HG03159 (cell line): Measurements from ENCODE around the gene MSRB2.
"Not testable (repeated sequence)": the region's sequence is repeated elsewhere in the genome, so short reads cannot be mapped to it uniquely, and the experiment has no call there.

Experiments
- ATAC-seq: cut with Tn5 transposase; IDR thresholded peaks from one replicate; pipeline ENCODE4 v1.9.1; 2021; ENCODE audit warnings: mild to moderate bottlenecking, moderate library complexity; ENCODE audit not compliant: unreplicated experiment

MSRB2 gene

DNA sequence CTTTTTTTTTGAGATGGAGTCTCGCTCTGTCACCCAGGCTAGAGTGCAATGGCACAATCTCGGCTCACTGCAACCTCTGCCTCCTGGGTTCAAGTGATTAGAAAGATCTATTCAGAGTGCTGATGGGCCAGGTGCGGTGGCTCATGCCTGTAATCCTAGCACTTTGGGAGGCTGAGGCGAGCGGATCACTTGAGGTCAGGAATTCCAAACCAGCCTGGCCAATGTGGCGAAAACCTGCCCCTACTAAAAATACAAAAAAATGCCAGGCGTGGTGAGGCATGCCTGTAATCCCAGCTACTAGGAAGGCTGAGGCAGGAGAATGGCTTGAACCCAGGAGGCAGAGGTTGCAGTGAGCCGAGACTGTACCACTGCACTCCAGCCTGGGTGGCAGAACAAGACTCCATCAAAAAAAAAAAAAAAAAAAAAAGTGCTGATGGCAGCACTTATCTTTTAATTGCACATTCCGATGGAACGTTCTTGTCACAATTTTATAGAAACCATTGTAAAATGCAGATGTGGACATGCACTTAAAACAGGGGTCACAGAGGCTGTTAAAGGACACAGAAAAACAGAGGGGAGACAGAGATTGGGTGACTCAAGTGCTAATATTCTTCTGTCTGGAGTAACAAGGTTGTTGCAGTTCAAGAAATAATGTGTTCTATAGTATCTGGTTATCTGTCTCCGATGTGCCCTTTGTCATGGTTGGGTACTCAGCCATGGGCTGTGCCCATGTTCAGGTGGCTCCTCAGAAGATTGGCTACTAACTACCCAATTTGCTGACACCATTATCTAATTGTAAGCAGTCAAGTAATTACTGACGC lies 25.1 kb upstream of the MSRB2 start:
- not testable (repeated sequence) for ATAC-seq

DNA sequence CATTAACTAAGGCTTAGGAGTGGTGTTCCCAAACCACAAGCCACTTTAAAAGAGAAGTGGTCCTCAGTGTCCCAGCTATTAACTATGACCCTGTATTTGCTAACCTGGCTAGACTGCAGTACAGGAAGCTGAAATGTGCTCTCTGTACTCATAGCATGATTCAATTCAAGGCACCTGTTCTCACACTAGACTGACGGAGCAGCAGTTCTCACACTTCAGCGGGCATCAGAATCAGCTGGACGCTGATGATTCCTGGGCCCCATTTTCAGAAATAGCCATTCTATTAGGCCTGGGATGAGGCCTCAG lies 24.5 kb upstream of the MSRB2 start:
- no peak for ATAC-seq

- ATAC-seq: not testable (repeated sequence)
Observed at GRCh38 chr10:23072593-23072992, 22.8 kb upstream of the MSRB2 start.

DNA sequence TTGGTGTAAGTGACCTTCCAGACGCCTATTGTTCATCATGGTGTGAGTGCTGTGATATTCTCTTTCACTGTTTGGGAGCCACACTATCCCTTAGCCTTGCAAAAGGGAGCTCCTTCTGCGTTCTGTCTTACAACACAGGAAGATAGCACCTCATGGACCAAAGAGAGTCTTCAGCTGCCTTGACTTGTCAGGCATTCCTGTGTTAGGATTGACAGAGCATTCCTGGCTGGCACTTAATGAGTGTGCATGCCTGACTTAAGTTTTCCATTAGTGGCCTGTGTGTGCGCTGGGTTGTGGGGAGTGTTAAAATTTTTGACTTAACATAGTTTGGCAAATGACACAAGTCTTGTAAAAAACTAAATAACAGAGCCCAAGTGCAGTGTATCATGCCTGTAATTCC lies 21.9 kb upstream of the MSRB2 start:
- ATAC-seq: no peak

GRCh38 chr10:23075672-23076071 lies 19.7 kb upstream of the MSRB2 start:
- ATAC-seq: no peak

DNA sequence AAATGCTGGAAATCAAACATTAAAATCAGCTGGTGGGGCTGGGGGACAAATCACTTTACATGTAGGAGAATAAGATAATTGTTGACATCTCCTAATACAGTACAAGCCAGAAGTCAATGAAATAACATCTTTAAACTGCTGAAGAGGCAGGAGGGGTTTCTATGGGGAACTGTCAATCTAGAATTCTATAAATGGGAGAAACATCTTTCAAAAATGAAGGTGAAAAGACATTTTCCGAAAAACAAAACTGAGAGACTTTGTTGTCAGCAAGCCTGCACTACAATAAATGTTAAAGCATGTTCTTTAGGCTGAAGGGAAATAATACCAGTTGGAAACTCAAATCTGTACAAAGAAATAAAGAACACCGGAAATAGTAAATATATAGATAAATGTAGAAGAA lies 17.3 kb upstream of the MSRB2 start:
- ATAC-seq: no peak

DNA sequence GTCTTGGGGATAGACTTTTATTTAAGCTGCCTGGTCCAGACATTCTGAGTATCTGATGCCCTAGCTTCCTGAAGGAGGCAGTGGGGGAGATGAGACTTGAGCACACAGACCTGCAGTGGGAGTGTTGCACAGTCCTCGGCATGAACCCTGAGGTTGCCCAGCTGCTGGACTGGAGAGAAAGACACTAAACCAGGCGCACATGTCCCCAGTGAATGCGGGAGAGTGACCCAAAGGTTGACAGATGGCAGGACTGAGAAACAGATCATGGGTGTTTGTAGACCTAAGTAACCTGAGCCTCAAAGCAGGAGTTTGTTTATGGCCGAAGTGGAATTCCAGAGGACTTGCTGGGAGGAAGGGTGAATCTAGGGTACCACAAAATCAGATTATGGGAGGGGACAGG lies 15.7 kb upstream of the MSRB2 start:
- no peak for ATAC-seq

- ATAC-seq: no peak
Observed at GRCh38 chr10:23080262-23080661, 15.1 kb upstream of the MSRB2 start.

GRCh38 chr10:23081221-23081750 lies 14.1 kb upstream of the MSRB2 start:
- ATAC-seq: no peak

DNA sequence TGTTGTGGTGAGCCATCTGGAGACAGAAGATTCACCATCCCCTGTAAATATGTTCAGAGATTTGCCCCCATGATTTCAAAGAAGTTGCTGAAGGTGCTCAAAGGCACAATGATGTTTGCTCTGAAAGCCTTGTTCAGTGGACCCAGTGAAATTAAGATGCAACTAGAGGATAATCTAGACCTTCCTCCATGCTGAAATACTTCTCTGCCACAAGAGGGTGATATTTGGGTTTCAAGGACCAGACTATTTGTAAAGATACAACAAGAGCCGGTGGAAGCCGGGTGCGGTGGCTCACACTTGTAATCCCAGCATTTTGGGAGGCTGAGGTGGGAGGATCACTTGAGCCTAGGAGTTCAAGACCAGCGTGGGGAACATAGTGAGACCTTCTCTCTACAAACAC lies 13.5 kb upstream of the MSRB2 start:
- no peak for ATAC-seq

DNA sequence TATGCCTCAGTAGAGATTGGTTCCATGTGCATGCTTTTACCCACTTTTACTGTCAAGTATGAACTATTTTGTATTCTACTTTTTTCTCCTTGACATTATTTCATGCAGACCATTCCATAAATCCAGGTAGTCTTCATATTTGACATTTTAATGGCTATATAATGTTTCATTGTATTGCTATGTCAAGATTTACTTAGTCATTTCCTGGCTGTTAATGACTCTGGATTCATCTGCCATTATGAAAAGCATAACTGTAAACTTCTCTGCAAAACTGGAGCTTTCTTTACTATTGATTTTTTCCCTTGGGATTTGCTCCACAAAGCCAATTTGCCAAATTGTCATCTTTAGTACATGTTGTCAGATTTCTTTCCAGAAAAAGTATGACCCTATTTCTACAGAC lies 6.8 kb upstream of the MSRB2 start:
- ATAC-seq: no peak

- no peak for ATAC-seq
Observed at GRCh38 chr10:23094786-23095403, 484 bp upstream of the MSRB2 start.

DNA sequence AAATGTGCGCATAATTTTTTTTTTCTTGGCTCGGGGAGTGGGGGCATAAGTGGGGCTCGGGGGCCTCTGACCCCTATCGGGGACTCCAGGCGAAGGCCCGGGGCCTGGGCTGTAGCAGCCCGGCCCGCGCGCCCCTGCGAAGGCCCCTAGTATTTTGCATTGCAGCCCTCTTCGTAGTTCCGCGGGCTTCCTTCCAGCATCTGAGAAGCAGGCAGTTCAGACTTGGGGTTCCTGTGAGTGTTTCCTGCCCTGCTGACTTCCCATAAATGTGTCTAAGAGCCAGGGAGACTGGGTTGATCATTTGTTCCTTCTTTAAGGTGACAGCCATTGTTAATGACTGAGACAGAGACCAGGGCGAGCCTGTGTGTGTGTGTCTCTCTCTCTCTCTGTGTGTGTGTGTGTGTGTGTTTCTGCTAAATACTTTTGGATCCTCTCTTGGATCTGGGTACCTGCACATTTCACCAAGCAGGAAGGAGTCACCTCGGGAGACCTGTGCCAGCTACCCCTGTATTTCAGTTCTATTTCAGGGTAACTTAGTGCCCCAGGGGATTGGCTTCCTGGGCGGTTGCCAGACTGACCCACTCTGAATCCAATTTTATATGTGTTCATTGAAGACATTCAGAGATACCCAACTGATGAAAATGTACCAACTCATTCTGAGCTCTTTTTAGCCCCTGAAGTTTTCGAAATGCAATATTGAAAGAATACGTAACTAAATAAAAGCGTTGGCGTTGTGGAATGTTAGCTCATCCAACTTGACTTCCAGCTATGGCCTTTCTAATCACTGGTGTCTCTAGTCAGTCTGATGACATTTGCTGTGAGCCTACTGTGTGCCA lies 805 bp downstream of the MSRB2 start:
- peak; percentile 63 for ATAC-seq

DNA sequence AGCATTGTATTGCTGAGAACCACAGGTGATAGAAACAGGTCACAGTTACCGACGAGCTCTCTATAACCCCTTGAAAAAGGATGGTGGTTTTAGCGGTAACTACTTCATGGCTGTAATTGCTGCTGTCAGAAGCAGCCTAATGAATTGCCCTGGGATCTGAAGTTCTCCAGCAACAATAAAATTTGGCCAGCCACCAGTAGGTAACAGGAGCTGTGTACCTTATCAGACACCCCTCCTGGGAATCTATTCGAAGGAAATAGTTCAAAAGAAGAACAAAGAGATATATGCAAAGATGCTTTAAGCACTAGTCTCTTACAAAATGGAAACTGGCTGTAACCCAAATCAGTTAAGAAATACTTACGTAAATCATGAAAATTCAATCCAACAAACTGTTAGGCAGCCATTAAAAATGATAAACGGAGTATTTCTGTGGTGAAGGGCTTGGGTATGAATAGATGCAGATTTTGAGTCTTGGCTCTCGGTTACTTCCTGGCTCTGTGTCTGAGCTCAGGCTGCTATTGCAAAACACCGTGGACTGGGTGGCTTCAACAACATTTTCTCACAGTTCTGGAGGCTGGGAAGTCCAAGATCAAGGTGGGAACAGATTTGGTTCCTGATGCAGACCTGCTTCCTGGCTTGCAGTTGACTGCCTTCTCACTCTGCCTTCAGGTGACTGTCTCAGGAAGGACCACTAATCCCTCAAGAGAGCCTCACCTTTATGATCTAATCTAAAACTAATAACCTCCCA lies 1.6 kb downstream of the MSRB2 start:
- ATAC-seq: no peak

GRCh38 chr10:23099079-23099478 lies 3.7 kb downstream of the MSRB2 start:
- no peak for ATAC-seq

DNA sequence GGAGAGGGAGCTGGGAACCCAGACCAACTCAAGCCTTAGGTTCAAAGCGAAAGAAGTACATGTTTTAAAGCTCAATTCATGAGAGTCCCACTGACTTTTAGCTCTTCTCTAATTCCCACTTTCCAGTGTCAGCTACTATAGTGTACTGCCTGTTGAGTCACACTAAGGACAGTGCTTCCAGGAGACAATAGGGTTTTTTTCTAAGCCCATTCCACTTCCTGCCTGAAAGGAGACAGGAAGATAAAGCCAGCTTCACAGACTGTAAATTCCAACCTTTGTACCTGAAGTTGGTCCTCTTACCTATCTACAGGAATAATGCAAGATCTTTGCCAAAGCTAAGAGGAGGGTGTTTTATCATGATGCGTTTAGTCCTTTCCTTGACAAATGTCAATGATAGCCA lies 4.4 kb downstream of the MSRB2 start:
- ATAC-seq: no peak

DNA sequence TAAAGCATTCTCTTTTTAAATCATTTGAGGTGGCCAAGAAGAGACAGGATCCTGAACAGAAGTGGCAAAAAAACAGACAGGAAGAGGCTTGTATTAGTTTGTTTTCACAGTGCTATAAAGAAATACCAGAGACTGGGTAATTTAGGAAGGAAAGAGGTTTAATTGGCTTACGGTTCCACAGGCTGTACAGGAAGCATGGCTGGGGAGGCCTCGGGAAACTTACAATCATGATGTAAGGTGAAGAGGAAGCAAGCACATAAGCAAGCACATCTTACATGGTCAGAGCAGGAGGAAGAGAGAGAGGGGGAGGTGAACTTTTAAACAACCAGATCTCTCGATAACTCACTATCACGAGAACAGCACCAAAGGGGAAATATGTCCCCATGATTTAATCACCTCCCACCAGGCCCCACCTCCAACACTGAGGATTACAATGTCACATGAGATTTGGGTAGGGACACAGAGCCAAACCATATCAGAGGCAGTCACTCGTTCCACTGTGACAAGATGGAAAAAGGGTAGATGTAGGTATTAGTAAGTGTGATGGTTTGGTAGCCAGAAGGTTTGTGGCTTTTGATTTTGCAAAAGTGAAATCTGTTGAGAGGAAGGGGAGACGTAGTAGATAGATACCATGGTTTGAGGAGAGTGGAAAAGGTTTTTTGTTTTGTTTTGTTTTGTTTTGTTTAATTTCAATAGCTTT lies 5.1 kb downstream of the MSRB2 start:
- ATAC-seq: no peak

DNA sequence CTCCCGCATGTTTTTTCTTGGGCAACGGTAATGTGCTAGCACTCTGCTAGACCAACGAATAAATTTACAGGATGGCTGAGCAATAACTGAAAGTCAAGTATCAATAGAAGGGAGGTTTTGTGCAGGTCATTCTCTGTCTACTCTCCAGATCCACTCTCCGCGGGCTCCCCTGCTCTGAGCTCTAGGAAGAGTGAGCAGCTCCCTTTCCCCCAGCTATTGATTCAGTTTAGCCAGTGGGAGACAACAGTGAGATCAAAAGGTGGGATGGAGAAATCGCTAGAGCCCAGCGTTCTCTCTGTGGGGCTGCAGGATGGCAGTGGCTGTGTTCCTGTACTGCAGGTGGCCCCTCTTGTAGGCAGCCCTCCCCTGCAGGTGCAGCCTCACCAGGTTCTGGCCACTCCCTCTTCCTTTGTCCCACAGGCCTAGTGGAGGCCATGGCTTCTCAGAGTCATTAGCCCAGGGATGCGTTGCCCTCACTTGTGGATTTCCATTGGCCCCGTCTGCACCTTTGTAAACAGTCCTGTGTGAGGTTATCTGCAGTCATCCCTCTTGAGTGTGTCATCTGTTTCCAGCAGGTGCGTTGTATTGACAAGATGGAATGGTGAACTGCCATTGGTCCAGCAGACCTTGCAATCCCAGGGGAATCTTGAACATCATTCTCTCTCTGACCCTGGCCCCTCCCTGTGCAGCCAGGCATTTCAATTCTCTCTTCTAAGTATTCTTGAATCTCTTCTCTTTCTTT lies 11.1 kb downstream of the MSRB2 start:
- ATAC-seq: no peak

- ATAC-seq: no peak
Observed at GRCh38 chr10:23110722-23111516, 15.5 kb downstream of the MSRB2 start.
